A673 (cell line): Measurements from ENCODE around the gene FNTB. TPM values are rescaled to one million over a fixed set of nuclear protein-coding genes. Genes with fewer than 3 reads are reported as not detected.

Experiments used
- BruUV-seq: library from RNA; stranded (reverse); fragments of 400-500 nt; replicated peaks from 2 replicates; lab custom pipeline; 2021; lab: Mats Ljungman, UMichigan
- CTCF ChIA-PET: fragments of 300-600 bp; sonication (Branson Sonifier 250); formaldehyde crosslinking; loops from one replicate; lab custom pipeline; 2022; ENCODE audit warnings: antibody characterized with exemption; lab: Charles Lee
- POLR2A ChIA-PET: fragments of 300-600 bp; sonication (Branson Sonifier 250); formaldehyde crosslinking; loops from one replicate; lab custom pipeline; 2022; ENCODE audit warnings: antibody characterized with exemption; ENCODE audit not compliant: low non-redundant PET; lab: Charles Lee
- DNase-seq: peaks from one replicate; pipeline ENCODE4 v3.0.0-alpha.2; 2015; ENCODE audit warnings: low spot score
- H3K27ac ChIP-seq: fragments of 200-600 bp; sonication (generic); 2 replicates; pipeline ENCODE4 v1.5.1; 2016; ENCODE audit warnings: mixed run types, low read depth, mild to moderate bottlenecking, mixed read lengths, antibody characterized with exemption, low read length; ENCODE audit not compliant: poor library complexity, severe bottlenecking
- H3K27me3 ChIP-seq: fragments of 200-600 bp; sonication (generic); replicated peaks from 2 replicates; pipeline ENCODE4 v1.6.1; 2017; ENCODE audit warnings: mixed run types, low read depth, mild to moderate bottlenecking, mixed read lengths, antibody characterized with exemption, low read length; ENCODE audit not compliant: insufficient read depth, poor library complexity
- H3K36me3 ChIP-seq: fragments of 200-600 bp; sonication (generic); 2 replicates; pipeline ENCODE4 v1.6.1; 2016; ENCODE audit warnings: mixed run types, mild to moderate bottlenecking, mixed read lengths, antibody characterized with exemption, low read length; ENCODE audit not compliant: insufficient read depth, poor library complexity, severe bottlenecking
- H3K4me1 ChIP-seq: fragments of 200-600 bp; sonication (generic); 2 replicates; pipeline ENCODE4 v1.6.1; 2017; ENCODE audit warnings: mixed run types, mild to moderate bottlenecking, mixed read lengths, antibody characterized with exemption, low read length; ENCODE audit not compliant: insufficient read depth, poor library complexity, severe bottlenecking
- H3K4me3 ChIP-seq: fragments of 200-600 bp; sonication (generic); 2 replicates; pipeline ENCODE4 v1.5.1; 2016; ENCODE audit warnings: low read depth, mixed run types, mild to moderate bottlenecking, mixed read lengths, low read length; ENCODE audit not compliant: poor library complexity, severe bottlenecking
- H3K9me3 ChIP-seq: fragments of 200-600 bp; sonication (generic); 2 replicates; pipeline ENCODE4 v1.6.1; 2016; ENCODE audit warnings: mixed run types, low read depth, mild to moderate bottlenecking, mixed read lengths, antibody characterized with exemption, low read length; ENCODE audit not compliant: poor library complexity, severe bottlenecking
- EZH2 ChIP-seq: fragments of 200-600 bp; sonication (generic); IDR thresholded peaks from 2 replicates; pipeline ENCODE4 v1.6.1; 2017; ENCODE audit warnings: borderline replicate concordance, low read depth, mild to moderate bottlenecking, mixed read lengths, antibody characterized with exemption, low read length; ENCODE audit not compliant: poor library complexity, severe bottlenecking
- intact Hi-C: fragments of 100-400 bp; cut with micrococcal nuclease; formaldehyde crosslinking; loops from one replicate; pipeline ENCODE4 v1.10.0; 2022; ENCODE audit not compliant: unreplicated experiment
- total RNA-seq: library from RNA; stranded (reverse); gene quantifications from 2 replicates; pipeline ENCODE4 v1.2.3, GENCODE V29; 2021
- TF ChIP-seq, protein P1 (sequence below): fragments of 300-800, 200-600 bp; sonication (generic); conservative IDR thresholded peaks from 2 replicates; pipeline ENCODE4 v1.5.1; 2017; ENCODE audit warnings: low read depth, mild to moderate bottlenecking, antibody characterized with exemption, low read length, moderate library complexity, mixed read lengths

Gene FNTB
- total RNA-seq, 1 experiment from 2014 or later = 24.0 TPM

DNA sequence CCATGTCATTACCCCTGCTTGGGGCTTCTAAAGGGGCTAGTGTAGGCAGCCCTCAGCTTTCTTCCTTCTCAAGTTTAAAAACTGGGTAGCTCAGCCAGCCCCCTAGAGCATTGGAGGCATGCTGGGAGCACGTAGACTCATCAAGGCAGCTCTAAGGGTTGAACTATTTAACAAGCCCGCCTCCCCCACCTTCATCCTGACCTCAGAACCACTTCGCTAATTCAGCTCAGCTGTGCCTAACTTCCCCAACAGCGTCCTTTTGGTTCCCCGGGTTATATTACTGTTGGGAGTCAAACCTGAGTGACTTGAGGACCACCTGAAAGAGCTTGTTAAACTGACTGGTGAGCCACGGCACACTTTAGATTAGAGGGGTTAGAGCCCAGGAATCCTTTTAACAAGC lies 85.6 kb downstream of the FNTB start:
- H3K4me3 ChIP-seq = no peak overlapping the region
- no peaks in the 10 kb centered on the region for H3K9me3 ChIP-seq
- no peak overlapping the region for H3K27ac ChIP-seq
- peaks cover 5% of the 10 kb centered on the region for H3K36me3 ChIP-seq
- no peak for TF ChIP-seq EZH2
- TF ChIP-seq, protein P1, sequence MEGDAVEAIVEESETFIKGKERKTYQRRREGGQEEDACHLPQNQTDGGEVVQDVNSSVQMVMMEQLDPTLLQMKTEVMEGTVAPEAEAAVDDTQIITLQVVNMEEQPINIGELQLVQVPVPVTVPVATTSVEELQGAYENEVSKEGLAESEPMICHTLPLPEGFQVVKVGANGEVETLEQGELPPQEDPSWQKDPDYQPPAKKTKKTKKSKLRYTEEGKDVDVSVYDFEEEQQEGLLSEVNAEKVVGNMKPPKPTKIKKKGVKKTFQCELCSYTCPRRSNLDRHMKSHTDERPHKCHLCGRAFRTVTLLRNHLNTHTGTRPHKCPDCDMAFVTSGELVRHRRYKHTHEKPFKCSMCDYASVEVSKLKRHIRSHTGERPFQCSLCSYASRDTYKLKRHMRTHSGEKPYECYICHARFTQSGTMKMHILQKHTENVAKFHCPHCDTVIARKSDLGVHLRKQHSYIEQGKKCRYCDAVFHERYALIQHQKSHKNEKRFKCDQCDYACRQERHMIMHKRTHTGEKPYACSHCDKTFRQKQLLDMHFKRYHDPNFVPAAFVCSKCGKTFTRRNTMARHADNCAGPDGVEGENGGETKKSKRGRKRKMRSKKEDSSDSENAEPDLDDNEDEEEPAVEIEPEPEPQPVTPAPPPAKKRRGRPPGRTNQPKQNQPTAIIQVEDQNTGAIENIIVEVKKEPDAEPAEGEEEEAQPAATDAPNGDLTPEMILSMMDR = no peak
- no peak for DNase-seq
- CTCF ChIA-PET = no interaction called here
- H3K4me1 ChIP-seq = no peaks in the 10 kb centered on the region
- no TSS peak for BruUV-seq
- no peaks in the 10 kb centered on the region for H3K27me3 ChIP-seq
- POLR2A ChIA-PET = no interaction called here
- intact Hi-C loops = no loop called here

DNA sequence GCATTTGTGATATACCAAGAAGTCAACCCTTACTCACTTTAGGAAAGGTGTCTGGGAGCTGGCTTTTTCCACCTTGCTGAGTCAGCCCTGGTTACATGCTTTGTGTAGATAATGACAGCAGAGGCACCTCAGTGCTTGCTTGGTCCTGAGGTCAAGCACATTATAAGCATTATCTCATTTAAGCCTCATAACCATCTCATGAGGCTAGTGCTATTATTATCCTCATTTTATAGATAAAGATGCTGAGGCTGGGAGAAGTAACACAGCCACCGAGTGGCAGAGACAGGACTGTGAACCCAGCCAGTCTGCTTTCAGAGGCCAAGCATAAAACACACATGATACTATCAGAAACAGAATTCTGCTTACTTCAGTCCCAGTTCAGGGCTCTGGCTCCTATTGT lies 86.2 kb downstream of the FNTB start:
- ChIA-PET POLR2A (no interaction called here), CTCF (no interaction called here)
- Histone ChIP-seq H3K4me3 (no peak overlapping the region), H3K27me3 (no peaks in the 10 kb centered on the region), H3K27ac (no peak overlapping the region), H3K4me1 (no peaks in the 10 kb centered on the region), H3K9me3 (no peaks in the 10 kb centered on the region), H3K36me3 (peaks cover 10% of the 10 kb centered on the region)
- BruUV-seq = no TSS peak
- no peak for DNase-seq
- intact Hi-C loops = no loop called here
- no peak for TF ChIP-seq EZH2
- TF ChIP-seq, protein P1 = no peak

DNA sequence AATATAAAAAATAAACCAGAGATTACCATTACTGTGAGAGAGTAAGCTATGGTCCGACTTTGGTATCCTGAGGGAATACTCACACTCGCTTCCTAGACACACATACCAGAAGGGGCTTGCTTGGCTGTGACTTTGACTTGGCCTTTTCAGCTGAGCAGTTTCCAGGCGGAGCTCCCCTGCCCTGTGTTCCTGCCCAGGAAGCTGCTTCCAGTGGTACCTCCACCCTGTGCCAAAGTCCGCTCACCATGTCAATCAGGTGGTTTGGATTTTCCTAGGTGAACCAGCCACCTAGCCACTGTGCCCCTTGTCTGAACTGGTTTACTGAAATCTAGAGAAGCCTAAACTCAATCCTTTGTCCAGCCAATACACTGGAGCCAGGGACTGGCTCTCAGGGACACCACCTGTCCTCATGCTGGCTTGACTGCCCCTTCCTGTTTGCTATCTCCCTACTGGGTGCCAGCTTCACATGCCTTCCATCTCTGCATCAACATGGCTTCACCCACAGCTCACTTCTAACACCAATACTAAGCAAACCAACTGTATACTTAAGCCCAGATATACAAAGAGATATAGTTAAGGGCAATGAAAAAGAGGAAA lies 87.0 kb downstream of the FNTB start:
- H3K4me3 ChIP-seq = no peak overlapping the region
- H3K36me3 ChIP-seq = peaks cover 11% of the 10 kb centered on the region
- H3K9me3 ChIP-seq = no peaks in the 10 kb centered on the region
- TF ChIP-seq EZH2 = no peak
- TF ChIP-seq, protein P1 = no peak
- DNase-seq = no peak
- no peaks in the 10 kb centered on the region for H3K4me1 ChIP-seq
- intact Hi-C loops = no loop called here
- no peak overlapping the region for H3K27ac ChIP-seq
- no peaks in the 10 kb centered on the region for H3K27me3 ChIP-seq
- BruUV-seq = no TSS peak
- POLR2A ChIA-PET = no interaction called here
- CTCF ChIA-PET = no interaction called here
